Measurements from ENCODE around the gene MUL1. TPM values are rescaled to one million over a fixed set of nuclear protein-coding genes. Genes with fewer than 3 reads are reported as not detected.

The MUL1 gene
- total RNA-seq, 3 donors from 2014 or later, result 25.4 to 35.1 (median 29.6) TPM

- intact Hi-C loops (cut with DNase I; ENCODE audit: low total_unique reads), result loop anchor here (10.0 kb wide), 1 partner anchor 121 kb away; no protein-coding TSS in a partner anchor
- H3K27ac ChIP-seq, result no peak overlapping the region
- no peak overlapping the region for H3K4me3 ChIP-seq
- peaks cover 8% of the 10 kb centered on the region for H3K36me3 ChIP-seq
- H3K9me3 ChIP-seq, result no peaks in the 10 kb centered on the region
- no peak for TF ChIP-seq CTCF (IDR thresholded peaks at IDR 0.05)
- no peak for TF ChIP-seq POLR2A (IDR thresholded peaks at IDR 0.05)
- no peak for TF ChIP-seq POLR2AphosphoS5 (IDR thresholded peaks at IDR 0.05)
- no peak for DNase-seq (ENCODE audit: low spot score in 2 of 2)
- H3K27me3 ChIP-seq, result no peaks in the 10 kb centered on the region
- no peaks in the 10 kb centered on the region for H3K4me1 ChIP-seq
These were observed 12.3 kb downstream of the MUL1 start for GRCh38 chr1:20495661-20496060.

GRCh38 chr1:20494609-20495311 is 13.2 kb downstream of the MUL1 start:
- Histone ChIP-seq H3K4me3 (no peak overlapping the region), H3K27ac (no peak overlapping the region), H3K4me1 (no peaks in the 10 kb centered on the region), H3K27me3 (no peaks in the 10 kb centered on the region), H3K36me3 (no peaks in the 10 kb centered on the region), H3K9me3 (no peaks in the 10 kb centered on the region)
- no peak for DNase-seq (ENCODE audit: low spot score in 2 of 2)
- TF ChIP-seq POLR2A (IDR thresholded peaks at IDR 0.05), result no peak
- peak in 1 of 3 donors; percentile 14 for TF ChIP-seq POLR2AphosphoS5 (IDR thresholded peaks at IDR 0.05)
- no peak for TF ChIP-seq CTCF (IDR thresholded peaks at IDR 0.05)
- intact Hi-C loops (cut with DNase I; ENCODE audit: low total_unique reads), result loop anchor here (10.0 kb wide), 1 partner anchor 120 kb away; no protein-coding TSS in a partner anchor

- no peaks in the 10 kb centered on the region for H3K9me3 ChIP-seq
- intact Hi-C loops (cut with DNase I; ENCODE audit: low total_unique reads), result loop anchor here (10.0 kb wide), 1 partner anchor 119 kb away; no protein-coding TSS in a partner anchor
- peak; percentile 87 to 91 for DNase-seq (ENCODE audit: low spot score in 2 of 2)
- no peaks in the 10 kb centered on the region for H3K36me3 ChIP-seq
- H3K27me3 ChIP-seq, result no peaks in the 10 kb centered on the region
- no peak overlapping the region for H3K4me3 ChIP-seq
- no peaks in the 10 kb centered on the region for H3K4me1 ChIP-seq
- peak overlapping the region in 1 of 2 donors; percentile 35 for H3K27ac ChIP-seq
- TF ChIP-seq POLR2A (IDR thresholded peaks at IDR 0.05) (no peak), POLR2AphosphoS5 (IDR thresholded peaks at IDR 0.05) (peak in 2 of 3 donors; percentile 66 to 72), CTCF (IDR thresholded peaks at IDR 0.05) (peak; percentile 99)
These were observed 13.9 kb downstream of the MUL1 start for GRCh38 chr1:20493839-20494608.

- Histone ChIP-seq H3K4me3 (no peak overlapping the region), H3K36me3 (no peaks in the 10 kb centered on the region), H3K27me3 (no peaks in the 10 kb centered on the region), H3K9me3 (no peaks in the 10 kb centered on the region), H3K4me1 (no peaks in the 10 kb centered on the region), H3K27ac (no peak overlapping the region)
- TF ChIP-seq POLR2AphosphoS5 (IDR thresholded peaks at IDR 0.05), result no peak
- no peak for TF ChIP-seq POLR2A (IDR thresholded peaks at IDR 0.05)
- TF ChIP-seq CTCF (IDR thresholded peaks at IDR 0.05), result no peak
- no peak for DNase-seq (ENCODE audit: low spot score in 2 of 2)
- intact Hi-C loops (cut with DNase I; ENCODE audit: low total_unique reads), result loop anchor here (10.0 kb wide), 1 partner anchor 119 kb away; no protein-coding TSS in a partner anchor
These were observed 14.6 kb downstream of the MUL1 start for GRCh38 chr1:20493309-20493708.

- no peak for TF ChIP-seq POLR2A (IDR thresholded peaks at IDR 0.05)
- no peak for TF ChIP-seq POLR2AphosphoS5 (IDR thresholded peaks at IDR 0.05)
- TF ChIP-seq CTCF (IDR thresholded peaks at IDR 0.05), result no peak
- H3K27me3 ChIP-seq, result no peaks in the 10 kb centered on the region
- H3K36me3 ChIP-seq, result no peaks in the 10 kb centered on the region
- no peaks in the 10 kb centered on the region for H3K9me3 ChIP-seq
- no peak for DNase-seq (ENCODE audit: low spot score in 2 of 2)
- intact Hi-C loops (cut with DNase I; ENCODE audit: low total_unique reads), result loop anchor here (10.0 kb wide), 1 partner anchor 118 kb away; no protein-coding TSS in a partner anchor
- no peak overlapping the region for H3K4me3 ChIP-seq
- no peaks in the 10 kb centered on the region for H3K4me1 ChIP-seq
- no peak overlapping the region for H3K27ac ChIP-seq
These were observed 15.2 kb downstream of the MUL1 start for GRCh38 chr1:20492751-20493150.
